Measurements from ENCODE around the gene IPPK.

GRCh38 chr9:92616199-92616641, 53.7 kb downstream of the IPPK start:
- TF ChIP-seq POLR2A (IDR thresholded peaks at IDR 0.05) (no peak), CTCF (IDR thresholded peaks at IDR 0.05) (no peak)

Measured in Peyer's patch (tissue), 4 donors.